HG03354 (cell line): ENCODE data around the gene SYNE4.
"Not testable (repeated sequence)": the region's sequence is repeated elsewhere in the genome, so short reads cannot be mapped to it uniquely, and the experiment has no call there.

Experiments used
- ATAC-seq: cut with Tn5 transposase; IDR thresholded peaks from one replicate; pipeline ENCODE4 v1.9.1; 2021; ENCODE audit warnings: mild to moderate bottlenecking; ENCODE audit not compliant: unreplicated experiment, poor library complexity, severe bottlenecking

Gene SYNE4

GRCh38 chr19:35992907-35993765 is 15.5 kb downstream of the SYNE4 start:
- ATAC-seq, result no peak

GRCh38 chr19:35991731-35992450 is 16.7 kb downstream of the SYNE4 start:
- no peak for ATAC-seq

GRCh38 chr19:35990771-35991730 is 17.6 kb downstream of the SYNE4 start:
- no peak for ATAC-seq

- no peak for ATAC-seq
Measured at GRCh38 chr19:35990156-35990555, 18.5 kb downstream of the SYNE4 start.

GRCh38 chr19:35988824-35989223 is 19.8 kb downstream of the SYNE4 start:
- no peak for ATAC-seq

- ATAC-seq, result no peak
Measured at GRCh38 chr19:35987571-35987896, 21.1 kb downstream of the SYNE4 start.

- no peak for ATAC-seq
Measured at GRCh38 chr19:35986664-35987570, 21.7 kb downstream of the SYNE4 start.

GRCh38 chr19:35986111-35986510 is 22.5 kb downstream of the SYNE4 start:
- no peak for ATAC-seq

- ATAC-seq, result no peak
Measured at GRCh38 chr19:35983177-35983576, 25.4 kb downstream of the SYNE4 start.

GRCh38 chr19:35980997-35981396 is 27.6 kb downstream of the SYNE4 start:
- not testable (repeated sequence) for ATAC-seq

GRCh38 chr19:35978832-35979365 is 29.7 kb downstream of the SYNE4 start:
- no peak for ATAC-seq

- ATAC-seq, result no peak
Measured at GRCh38 chr19:35978271-35978670, 30.3 kb downstream of the SYNE4 start.

GRCh38 chr19:35977446-35978222 is 31.0 kb downstream of the SYNE4 start:
- ATAC-seq, result no peak

- no peak for ATAC-seq
Measured at GRCh38 chr19:35975608-35976214, 32.9 kb downstream of the SYNE4 start.

- ATAC-seq, result no peak
Measured at GRCh38 chr19:35973487-35973886, 35.1 kb downstream of the SYNE4 start.

- no peak for ATAC-seq
Measured at GRCh38 chr19:35966771-35967170, 41.8 kb downstream of the SYNE4 start.

GRCh38 chr19:35963514-35963913 is 45.1 kb downstream of the SYNE4 start:
- ATAC-seq, result no peak
